Measurements from ENCODE around the gene POLN. TPM values are rescaled to one million over a fixed set of nuclear protein-coding genes. Genes with fewer than 3 reads are reported as not detected.

The POLN gene
- total and polyA plus RNA-seq, 9 donors: 1.5 to 4.8 (median 2.2) TPM

DNA sequence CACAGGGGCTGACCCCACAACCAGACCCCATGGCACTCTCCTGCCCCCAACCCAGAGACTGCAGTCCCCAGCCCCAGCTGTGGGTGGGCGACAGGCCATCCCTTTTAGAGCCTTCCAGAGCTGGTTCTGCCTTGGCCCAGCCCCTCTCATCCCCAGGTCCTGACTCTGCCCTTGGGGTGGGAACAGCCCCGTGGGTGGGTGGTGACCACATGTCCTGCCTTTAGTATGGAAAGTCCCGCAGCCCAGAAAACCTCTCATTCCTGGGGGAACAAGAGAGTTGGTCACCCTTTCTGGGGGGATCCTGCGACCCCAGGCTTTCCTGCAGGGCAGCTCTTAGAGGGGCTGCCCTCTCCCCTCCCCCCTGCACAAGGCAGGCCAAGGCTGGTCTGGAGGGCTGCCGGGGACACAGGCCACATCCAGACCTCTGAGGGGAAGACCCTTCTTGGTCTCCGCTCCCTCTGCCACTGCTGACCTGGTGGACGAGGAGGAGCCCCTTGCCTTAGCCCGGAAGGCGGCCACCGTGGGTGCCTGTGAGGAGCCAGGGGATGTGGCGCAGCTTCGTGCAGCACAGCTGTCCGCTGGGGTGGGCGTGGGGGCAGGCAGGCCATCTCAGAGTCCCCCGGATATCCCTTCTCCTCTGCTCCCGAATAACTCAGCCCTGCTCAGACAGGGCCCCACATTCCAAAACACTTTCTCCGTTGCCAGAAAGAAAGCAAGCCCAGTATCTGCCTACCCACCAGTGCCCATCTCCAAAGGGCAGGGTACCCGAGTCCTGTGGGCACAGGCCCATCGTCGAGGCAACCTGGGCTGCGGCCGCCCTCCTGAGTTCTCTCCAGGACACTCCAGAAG lies 26.7 kb upstream of the POLN start:
- no peak overlapping the region for H3K4me3 ChIP-seq (ENCODE audit: low read length)
- no peak for DNase-seq

DNA sequence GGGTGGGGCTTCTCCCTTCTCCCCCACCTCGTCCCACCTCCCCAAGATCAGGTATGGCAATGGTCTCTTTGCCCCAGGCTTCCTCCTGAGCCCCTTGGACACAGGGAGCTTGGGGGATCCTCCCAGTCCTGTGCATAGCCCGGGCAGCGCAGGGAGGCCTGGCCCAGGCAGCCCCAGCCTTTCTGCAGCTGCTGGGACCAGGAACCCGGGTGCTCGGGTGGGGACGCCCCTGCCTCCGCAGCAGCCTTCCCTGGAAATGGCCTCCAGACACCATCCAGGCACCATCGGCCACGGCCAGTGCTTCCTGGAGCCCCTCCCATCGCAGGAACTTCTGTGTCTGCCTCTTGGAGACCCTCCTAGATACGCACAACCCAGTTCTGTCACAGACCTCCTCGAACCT lies 25.9 kb upstream of the POLN start:
- WGBS (ENCODE audit: insufficient coverage): 77% methylated on average over 10 of the region's 12 CpGs
- DNase-seq: no peak
- Histone ChIP-seq H3K36me3 (ENCODE audit: control insufficient read depth, insufficient read depth, low read length) (no peaks in the 10 kb centered on the region), H3K27ac (ENCODE audit: low read length) (no peak overlapping the region), H3K4me3 (ENCODE audit: low read length) (no peak overlapping the region), H3K9me3 (replicated peaks; ENCODE audit: control insufficient read depth, low read depth, low read length) (no peaks in the 10 kb centered on the region), H3K27me3 (ENCODE audit: control insufficient read depth, insufficient read depth, low read length) (no peaks in the 10 kb centered on the region), H3K4me1 (ENCODE audit: control insufficient read depth, insufficient read depth, low read length) (peaks cover 52% of the 10 kb centered on the region)

More for the DNA sequence above, 26.7 kb upstream of the POLN start:
- H3K36me3 ChIP-seq (ENCODE audit: control insufficient read depth, insufficient read depth, low read length): no peaks in the 10 kb centered on the region
- 69% methylated on average over 22 of the region's 22 CpGs for WGBS (ENCODE audit: insufficient coverage)
- H3K4me1 ChIP-seq (ENCODE audit: control insufficient read depth, insufficient read depth, low read length): peaks cover 47% of the 10 kb centered on the region
- H3K27me3 ChIP-seq (ENCODE audit: control insufficient read depth, insufficient read depth, low read length): no peaks in the 10 kb centered on the region
- no peaks in the 10 kb centered on the region for H3K9me3 ChIP-seq (replicated peaks; ENCODE audit: control insufficient read depth, low read depth, low read length)
- no peak overlapping the region for H3K27ac ChIP-seq (ENCODE audit: low read length)

DNA sequence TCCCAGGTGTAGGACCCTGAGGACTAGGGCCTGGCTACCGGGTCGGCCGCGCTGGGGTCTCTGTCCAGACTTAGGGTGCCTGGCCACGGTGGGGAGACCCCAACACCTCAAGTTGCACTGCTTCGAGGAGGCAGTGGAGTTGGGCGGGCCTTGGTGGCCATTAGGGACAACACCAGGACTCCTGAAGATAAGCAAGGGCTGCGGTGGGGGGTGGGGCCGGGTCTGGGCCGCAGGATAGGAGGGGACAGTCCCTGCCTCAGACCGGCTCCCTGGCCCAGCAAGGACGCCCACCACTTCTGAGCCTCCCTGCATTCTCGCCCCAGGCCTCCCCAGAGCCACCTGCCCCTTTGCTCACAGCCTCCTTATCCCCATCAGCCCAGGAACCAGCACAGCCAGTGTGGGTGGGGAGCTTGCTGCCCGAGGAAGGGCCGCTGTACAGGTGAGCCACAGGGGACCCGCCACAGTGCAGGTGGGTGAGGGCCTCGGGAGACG lies 25.4 kb upstream of the POLN start:
- no peaks in the 10 kb centered on the region for H3K9me3 ChIP-seq (replicated peaks; ENCODE audit: control insufficient read depth, low read depth, low read length)
- H3K4me3 ChIP-seq (ENCODE audit: low read length): no peak overlapping the region
- DNase-seq: no peak
- H3K36me3 ChIP-seq (ENCODE audit: control insufficient read depth, insufficient read depth, low read length): no peaks in the 10 kb centered on the region
- H3K4me1 ChIP-seq (ENCODE audit: control insufficient read depth, insufficient read depth, low read length): peaks cover 55% of the 10 kb centered on the region
- 74% methylated on average over 6 of the region's 18 CpGs for WGBS (ENCODE audit: insufficient coverage)
- no peaks in the 10 kb centered on the region for H3K27me3 ChIP-seq (ENCODE audit: control insufficient read depth, insufficient read depth, low read length)
- H3K27ac ChIP-seq (ENCODE audit: low read length): no peak overlapping the region

- no peak for DNase-seq
- WGBS (ENCODE audit: insufficient coverage): 100% methylated on average over 3 of the region's 5 CpGs
- Histone ChIP-seq H3K27ac (ENCODE audit: low read length) (no peak overlapping the region), H3K4me3 (ENCODE audit: low read length) (no peak overlapping the region), H3K36me3 (ENCODE audit: control insufficient read depth, insufficient read depth, low read length) (no peaks in the 10 kb centered on the region), H3K4me1 (ENCODE audit: control insufficient read depth, insufficient read depth, low read length) (peaks cover 55% of the 10 kb centered on the region), H3K9me3 (replicated peaks; ENCODE audit: control insufficient read depth, low read depth, low read length) (no peaks in the 10 kb centered on the region), H3K27me3 (ENCODE audit: control insufficient read depth, insufficient read depth, low read length) (no peaks in the 10 kb centered on the region)
These were observed 24.9 kb upstream of the POLN start for GRCh38 chr4:2266821-2267220.

DNA sequence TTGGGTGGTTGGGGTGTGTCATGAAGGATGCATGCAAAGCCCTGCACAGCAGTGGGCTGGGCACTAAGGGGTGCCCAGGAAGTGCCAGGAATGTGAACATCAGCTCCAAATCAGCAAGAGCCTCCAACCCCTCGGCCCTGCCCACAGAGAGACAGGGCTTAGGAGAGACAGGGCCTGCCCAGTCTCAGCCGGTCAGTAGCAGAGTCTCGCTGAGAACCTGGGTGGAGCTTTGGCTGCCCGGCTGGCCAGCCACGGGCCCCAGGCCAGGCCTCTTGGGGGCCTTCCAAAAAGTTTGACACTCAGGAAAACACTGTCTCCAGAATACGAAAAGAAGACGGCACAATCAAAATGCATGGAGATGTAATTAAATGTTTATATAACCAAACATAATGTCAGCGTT lies 24.3 kb upstream of the POLN start:
- H3K4me3 ChIP-seq (ENCODE audit: low read length): no peak overlapping the region
- peak; percentile 78 for DNase-seq
- 20% methylated on average over 3 of the region's 8 CpGs for WGBS (ENCODE audit: insufficient coverage)
- no peaks in the 10 kb centered on the region for H3K9me3 ChIP-seq (replicated peaks; ENCODE audit: control insufficient read depth, low read depth, low read length)
- H3K27ac ChIP-seq (ENCODE audit: low read length): peak overlapping the region; percentile 18
- H3K36me3 ChIP-seq (ENCODE audit: control insufficient read depth, insufficient read depth, low read length): no peaks in the 10 kb centered on the region
- H3K4me1 ChIP-seq (ENCODE audit: control insufficient read depth, insufficient read depth, low read length): peaks cover 55% of the 10 kb centered on the region
- H3K27me3 ChIP-seq (ENCODE audit: control insufficient read depth, insufficient read depth, low read length): no peaks in the 10 kb centered on the region

DNA sequence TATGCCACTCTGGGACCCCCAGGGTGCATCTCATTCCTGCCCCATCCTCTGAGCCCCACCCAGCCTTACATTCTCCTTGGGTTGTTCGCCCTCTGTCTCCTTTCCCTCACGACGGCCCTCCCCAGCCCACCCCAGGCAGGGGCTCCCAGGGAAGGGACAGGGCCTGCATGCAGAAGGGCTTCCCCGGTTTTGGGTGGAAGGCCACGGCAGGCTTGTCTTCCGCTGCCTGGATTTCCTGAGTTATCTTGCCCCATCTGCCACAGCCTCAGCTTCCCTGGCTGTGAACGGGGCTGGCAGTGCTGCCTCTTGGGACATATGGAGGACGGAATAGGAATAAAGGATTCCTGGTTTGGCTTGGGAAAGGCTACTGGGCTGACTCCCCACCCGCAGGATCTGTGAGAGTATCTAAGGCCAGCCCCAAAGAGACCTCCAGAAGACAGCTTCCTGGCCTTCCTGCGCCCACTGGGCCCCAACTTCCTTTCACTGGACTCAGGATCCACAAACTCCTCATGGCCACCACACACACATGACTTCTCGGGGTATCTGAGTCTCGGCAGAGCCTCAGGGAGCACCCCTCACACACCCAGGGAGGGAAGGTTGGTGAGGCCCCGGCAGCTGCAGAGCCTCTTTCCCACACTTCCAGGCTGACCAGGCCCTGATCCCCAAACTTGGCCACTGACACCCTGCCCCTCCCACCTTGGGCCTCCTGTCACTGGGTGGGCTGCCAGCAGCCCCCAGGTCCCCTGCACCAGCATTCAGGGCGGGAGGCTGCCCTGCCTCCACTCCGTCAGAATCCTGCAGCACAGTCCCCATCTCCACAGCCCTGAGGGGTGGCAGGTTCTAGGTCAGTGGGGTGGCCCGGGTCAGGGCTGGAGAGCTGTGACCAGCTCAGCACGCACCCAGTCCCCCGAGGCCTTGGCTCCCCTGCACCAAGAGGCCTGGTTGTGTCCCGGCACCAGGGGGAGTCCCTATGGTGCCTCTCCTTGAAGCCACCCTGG lies 23.5 kb upstream of the POLN start:
- no peak for DNase-seq
- Histone ChIP-seq H3K4me1 (ENCODE audit: control insufficient read depth, insufficient read depth, low read length) (peaks cover 60% of the 10 kb centered on the region), H3K36me3 (ENCODE audit: control insufficient read depth, insufficient read depth, low read length) (peaks cover under 1% of the 10 kb centered on the region), H3K27me3 (ENCODE audit: control insufficient read depth, insufficient read depth, low read length) (no peaks in the 10 kb centered on the region), H3K4me3 (ENCODE audit: low read length) (no peak overlapping the region), H3K27ac (ENCODE audit: low read length) (peak overlapping the region; percentile 18), H3K9me3 (replicated peaks; ENCODE audit: control insufficient read depth, low read depth, low read length) (no peaks in the 10 kb centered on the region)
- 64% methylated on average over 15 of the region's 19 CpGs for WGBS (ENCODE audit: insufficient coverage)

- 64% methylated on average over 3 of the region's 6 CpGs for WGBS (ENCODE audit: insufficient coverage)
- H3K27ac ChIP-seq (ENCODE audit: low read length): no peak overlapping the region
These were observed 22.6 kb upstream of the POLN start for GRCh38 chr4:2264481-2265041.

DNA sequence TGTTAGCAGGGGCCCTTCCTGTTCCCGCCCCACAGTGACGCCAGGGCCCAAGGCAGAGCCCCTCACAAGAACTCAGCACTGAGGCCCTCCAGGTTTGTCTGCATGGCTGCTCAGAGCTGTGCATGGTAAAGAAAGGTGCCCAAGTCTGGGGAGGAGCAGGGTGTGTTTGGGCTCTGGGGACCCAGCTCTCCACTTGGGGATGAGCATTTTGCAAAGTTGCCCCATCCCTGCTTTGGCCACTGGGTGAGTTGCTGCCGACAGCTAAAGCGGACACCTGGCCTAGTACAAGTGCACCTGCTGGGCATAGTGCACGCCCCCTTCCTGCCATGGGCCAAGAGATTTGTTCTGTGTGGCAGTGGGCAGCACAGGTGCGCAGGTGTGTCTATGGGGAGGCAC lies 22.0 kb upstream of the POLN start:
- peaks cover 15% of the 10 kb centered on the region for H3K36me3 ChIP-seq (ENCODE audit: control insufficient read depth, insufficient read depth, low read length)
- 64% methylated on average over 5 of the region's 6 CpGs for WGBS (ENCODE audit: insufficient coverage)
- DNase-seq: no peak
- H3K27ac ChIP-seq (ENCODE audit: low read length): no peak overlapping the region
- no peaks in the 10 kb centered on the region for H3K27me3 ChIP-seq (ENCODE audit: control insufficient read depth, insufficient read depth, low read length)
- no peaks in the 10 kb centered on the region for H3K9me3 ChIP-seq (replicated peaks; ENCODE audit: control insufficient read depth, low read depth, low read length)
- H3K4me1 ChIP-seq (ENCODE audit: control insufficient read depth, insufficient read depth, low read length): peaks cover 66% of the 10 kb centered on the region
- H3K4me3 ChIP-seq (ENCODE audit: low read length): no peak overlapping the region

More at GRCh38 chr4:2264481-2265041, 22.6 kb upstream of the POLN start:
- Histone ChIP-seq H3K36me3 (ENCODE audit: control insufficient read depth, insufficient read depth, low read length) (peaks cover 9% of the 10 kb centered on the region), H3K4me1 (ENCODE audit: control insufficient read depth, insufficient read depth, low read length) (peaks cover 64% of the 10 kb centered on the region), H3K4me3 (ENCODE audit: low read length) (no peak overlapping the region), H3K27me3 (ENCODE audit: control insufficient read depth, insufficient read depth, low read length) (no peaks in the 10 kb centered on the region), H3K9me3 (replicated peaks; ENCODE audit: control insufficient read depth, low read depth, low read length) (no peaks in the 10 kb centered on the region)
- DNase-seq: no peak

- 8% methylated on average over 6 of the region's 13 CpGs for WGBS (ENCODE audit: insufficient coverage)
- Histone ChIP-seq H3K27me3 (ENCODE audit: control insufficient read depth, insufficient read depth, low read length) (no peaks in the 10 kb centered on the region), H3K4me3 (ENCODE audit: low read length) (peak overlapping the region; percentile 66), H3K36me3 (ENCODE audit: control insufficient read depth, insufficient read depth, low read length) (peaks cover 25% of the 10 kb centered on the region), H3K27ac (ENCODE audit: low read length) (peak overlapping the region; percentile 92), H3K9me3 (replicated peaks; ENCODE audit: control insufficient read depth, low read depth, low read length) (no peaks in the 10 kb centered on the region), H3K4me1 (ENCODE audit: control insufficient read depth, insufficient read depth, low read length) (peaks cover 67% of the 10 kb centered on the region)
- no peak for DNase-seq
These were observed 21.0 kb upstream of the POLN start for GRCh38 chr4:2262944-2263250.
